ENCODE results near the gene ETV4. TPM values are rescaled to one million over a fixed set of nuclear protein-coding genes. Genes with fewer than 3 reads are reported as not detected.

Gene ETV4
- total and polyA plus RNA-seq, 2 of the 13 experiments (the other 11 are each of a cell fraction or from before 2014, with no cell fraction given) = 128 to 330 TPM

DNA sequence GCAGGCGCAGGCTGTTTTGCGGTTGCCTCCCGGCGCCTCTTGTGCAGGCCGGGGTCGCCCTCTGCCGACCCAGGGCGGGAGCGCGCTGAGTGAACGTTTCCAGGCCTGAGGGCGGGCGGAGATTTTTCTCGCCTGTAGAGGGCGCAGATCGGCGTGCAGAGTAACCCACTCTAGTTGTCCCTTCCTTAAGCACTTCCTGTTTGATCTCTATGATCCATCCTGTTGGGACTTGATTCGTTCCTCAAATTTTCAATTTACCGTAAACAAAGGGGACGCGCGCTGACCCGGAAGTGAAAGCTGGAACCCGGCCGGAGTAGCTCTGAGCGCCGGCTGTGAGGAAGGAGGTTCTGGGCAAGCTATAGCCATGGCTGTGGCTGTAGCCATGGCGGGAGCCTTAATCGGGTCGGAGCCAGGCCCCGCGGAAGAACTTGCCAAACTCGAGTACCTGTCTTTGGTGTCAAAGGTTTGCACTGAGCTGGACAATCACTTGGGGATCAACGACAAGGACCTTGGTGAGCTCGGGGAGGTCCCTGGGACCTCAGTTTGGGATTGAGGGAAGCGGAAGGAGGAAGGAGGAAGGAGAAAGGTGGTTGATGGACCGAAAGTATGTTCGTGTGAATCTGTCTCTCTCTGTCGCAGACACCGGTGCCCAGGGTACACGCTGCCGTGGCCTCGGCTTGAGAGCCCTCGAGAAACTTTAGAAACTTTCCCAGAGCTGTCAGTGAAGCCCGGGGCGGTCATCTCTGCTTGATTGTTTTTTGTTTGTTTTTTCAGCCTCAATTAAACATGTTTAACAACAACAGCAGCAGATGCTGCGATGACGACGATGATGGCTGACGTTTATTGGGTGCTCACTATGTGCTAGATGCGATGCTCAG lies 62.2 kb downstream of the ETV4 start, which contains the start of gene DHX8 (continued):
- TF ChIP-seq, protein P1, sequence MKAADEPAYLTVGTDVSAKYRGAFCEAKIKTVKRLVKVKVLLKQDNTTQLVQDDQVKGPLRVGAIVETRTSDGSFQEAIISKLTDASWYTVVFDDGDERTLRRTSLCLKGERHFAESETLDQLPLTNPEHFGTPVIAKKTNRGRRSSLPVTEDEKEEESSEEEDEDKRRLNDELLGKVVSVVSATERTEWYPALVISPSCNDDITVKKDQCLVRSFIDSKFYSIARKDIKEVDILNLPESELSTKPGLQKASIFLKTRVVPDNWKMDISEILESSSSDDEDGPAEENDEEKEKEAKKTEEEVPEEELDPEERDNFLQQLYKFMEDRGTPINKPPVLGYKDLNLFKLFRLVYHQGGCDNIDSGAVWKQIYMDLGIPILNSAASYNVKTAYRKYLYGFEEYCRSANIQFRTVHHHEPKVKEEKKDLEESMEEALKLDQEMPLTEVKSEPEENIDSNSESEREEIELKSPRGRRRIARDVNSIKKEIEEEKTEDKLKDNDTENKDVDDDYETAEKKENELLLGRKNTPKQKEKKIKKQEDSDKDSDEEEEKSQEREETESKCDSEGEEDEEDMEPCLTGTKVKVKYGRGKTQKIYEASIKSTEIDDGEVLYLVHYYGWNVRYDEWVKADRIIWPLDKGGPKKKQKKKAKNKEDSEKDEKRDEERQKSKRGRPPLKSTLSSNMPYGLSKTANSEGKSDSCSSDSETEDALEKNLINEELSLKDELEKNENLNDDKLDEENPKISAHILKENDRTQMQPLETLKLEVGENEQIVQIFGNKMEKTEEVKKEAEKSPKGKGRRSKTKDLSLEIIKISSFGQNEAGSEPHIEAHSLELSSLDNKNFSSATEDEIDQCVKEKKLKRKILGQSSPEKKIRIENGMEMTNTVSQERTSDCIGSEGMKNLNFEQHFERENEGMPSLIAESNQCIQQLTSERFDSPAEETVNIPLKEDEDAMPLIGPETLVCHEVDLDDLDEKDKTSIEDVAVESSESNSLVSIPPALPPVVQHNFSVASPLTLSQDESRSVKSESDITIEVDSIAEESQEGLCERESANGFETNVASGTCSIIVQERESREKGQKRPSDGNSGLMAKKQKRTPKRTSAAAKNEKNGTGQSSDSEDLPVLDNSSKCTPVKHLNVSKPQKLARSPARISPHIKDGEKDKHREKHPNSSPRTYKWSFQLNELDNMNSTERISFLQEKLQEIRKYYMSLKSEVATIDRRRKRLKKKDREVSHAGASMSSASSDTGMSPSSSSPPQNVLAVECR (CRISPR knock-in tag; IDR thresholded peaks at IDR 0.05; ENCODE audit: borderline replicate concordance) = peak; percentile 97
- TF ChIP-seq HDAC2 (CRISPR knock-in tag; IDR thresholded peaks at IDR 0.05) (peak; percentile 94), IKZF1 (IDR thresholded peaks at IDR 0.05) (no peak), NR2F6 (IDR thresholded peaks at IDR 0.05) (0 out of 2 replicates have a peak, but pooled peaks have one; percentile 16), NR2F6 (CRISPR knock-in tag; IDR thresholded peaks at IDR 0.05) (peak; percentile 84), MAF1 (CRISPR knock-in tag; IDR thresholded peaks at IDR 0.05; ENCODE audit: borderline replicate concordance) (peak; percentile 98), JUND (CRISPR knock-in tag; IDR thresholded peaks at IDR 0.05) (peak; percentile 75; the same call in 1 of the 2 replicates)
